Kidney epithelial cell (primary cell): ENCODE results near the gene PLD1. TPM values are rescaled to one million over a fixed set of nuclear protein-coding genes. Genes with fewer than 3 reads are reported as not detected.

Source experiments
- DNase-seq: peaks from one replicate; pipeline ENCODE4 v3.0.0-alpha.2; 2010; ENCODE audit warnings: low read depth
- H3K27me3 ChIP-seq: 2 replicates; pipeline ENCODE4 v1.6.0; 2011; ENCODE audit warnings: low read length; ENCODE audit not compliant: control insufficient read depth, insufficient read depth
- H3K36me3 ChIP-seq: 2 replicates; pipeline ENCODE4 v1.5.1; 2011; ENCODE audit warnings: low read length; ENCODE audit not compliant: control insufficient read depth, insufficient read depth
- H3K4me3 ChIP-seq: 2 replicates; pipeline ENCODE4 v1.5.1; 2011; ENCODE audit warnings: low read depth, mild to moderate bottlenecking, control low read depth, low read length
- total RNA-seq: library from RNA; depleted of rRNA; stranded (reverse); fragments of >200 nt; gene quantifications from 2 replicates; pipeline ENCODE4 v1.2.3, GENCODE V29; 2015
- TF ChIP-seq, protein P1 (sequence below): IDR thresholded peaks from 2 replicates; pipeline ENCODE4 v1.5.1; 2011; ENCODE audit warnings: mild to moderate bottlenecking, moderate library complexity, low read length, control low read depth, inconsistent platforms; ENCODE audit not compliant: insufficient read depth, poor library complexity, severe bottlenecking

Gene PLD1
- total RNA-seq, 1 donor from 2014 or later = 5.8 TPM

DNA sequence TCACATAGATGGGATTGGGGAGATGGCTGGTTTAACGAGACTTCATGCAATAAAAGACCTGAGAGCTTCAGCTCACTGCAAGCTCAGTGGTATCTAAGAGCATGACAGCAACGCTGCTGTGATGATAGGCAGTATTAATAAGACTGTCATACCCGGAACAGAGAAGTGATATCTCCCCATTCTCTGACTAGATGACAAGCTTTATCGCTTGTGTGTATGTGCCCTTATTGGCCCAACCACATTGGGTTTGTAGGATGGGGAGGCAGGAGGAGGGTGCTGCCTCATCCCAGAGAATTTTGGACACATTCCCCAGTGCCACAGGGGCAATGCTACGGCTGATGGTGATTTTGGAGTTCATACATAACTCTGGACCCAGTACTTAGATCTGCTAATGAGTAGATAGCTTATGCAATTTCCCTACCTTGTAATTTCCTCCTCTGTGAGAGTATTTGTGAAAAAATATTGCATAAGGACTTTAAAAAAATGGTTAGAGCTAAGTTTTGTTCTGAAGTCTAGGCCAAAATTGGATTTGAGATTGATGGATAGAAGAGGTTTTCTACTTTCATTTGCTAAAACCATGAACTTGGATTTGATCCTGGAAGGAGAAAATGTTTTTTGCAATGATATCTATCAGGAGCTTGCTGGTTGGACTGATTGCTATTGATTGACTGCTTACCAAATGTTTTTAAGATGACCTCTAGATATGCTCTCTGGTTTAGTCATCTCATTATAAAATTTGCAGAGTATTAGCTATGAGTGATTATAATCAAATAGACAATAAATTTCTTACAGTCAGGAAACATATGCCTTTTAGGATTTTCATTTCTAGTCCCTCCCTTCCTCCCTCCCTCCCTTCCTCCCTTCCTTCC is 18.9 kb upstream of the PLD1 start:
- TF ChIP-seq, protein P1, sequence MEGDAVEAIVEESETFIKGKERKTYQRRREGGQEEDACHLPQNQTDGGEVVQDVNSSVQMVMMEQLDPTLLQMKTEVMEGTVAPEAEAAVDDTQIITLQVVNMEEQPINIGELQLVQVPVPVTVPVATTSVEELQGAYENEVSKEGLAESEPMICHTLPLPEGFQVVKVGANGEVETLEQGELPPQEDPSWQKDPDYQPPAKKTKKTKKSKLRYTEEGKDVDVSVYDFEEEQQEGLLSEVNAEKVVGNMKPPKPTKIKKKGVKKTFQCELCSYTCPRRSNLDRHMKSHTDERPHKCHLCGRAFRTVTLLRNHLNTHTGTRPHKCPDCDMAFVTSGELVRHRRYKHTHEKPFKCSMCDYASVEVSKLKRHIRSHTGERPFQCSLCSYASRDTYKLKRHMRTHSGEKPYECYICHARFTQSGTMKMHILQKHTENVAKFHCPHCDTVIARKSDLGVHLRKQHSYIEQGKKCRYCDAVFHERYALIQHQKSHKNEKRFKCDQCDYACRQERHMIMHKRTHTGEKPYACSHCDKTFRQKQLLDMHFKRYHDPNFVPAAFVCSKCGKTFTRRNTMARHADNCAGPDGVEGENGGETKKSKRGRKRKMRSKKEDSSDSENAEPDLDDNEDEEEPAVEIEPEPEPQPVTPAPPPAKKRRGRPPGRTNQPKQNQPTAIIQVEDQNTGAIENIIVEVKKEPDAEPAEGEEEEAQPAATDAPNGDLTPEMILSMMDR = no peak
- Histone ChIP-seq H3K36me3 (no peaks in the 10 kb centered on the region), H3K27me3 (no peaks in the 10 kb centered on the region), H3K4me3 (no peak overlapping the region)
- DNase-seq = no peak

DNA sequence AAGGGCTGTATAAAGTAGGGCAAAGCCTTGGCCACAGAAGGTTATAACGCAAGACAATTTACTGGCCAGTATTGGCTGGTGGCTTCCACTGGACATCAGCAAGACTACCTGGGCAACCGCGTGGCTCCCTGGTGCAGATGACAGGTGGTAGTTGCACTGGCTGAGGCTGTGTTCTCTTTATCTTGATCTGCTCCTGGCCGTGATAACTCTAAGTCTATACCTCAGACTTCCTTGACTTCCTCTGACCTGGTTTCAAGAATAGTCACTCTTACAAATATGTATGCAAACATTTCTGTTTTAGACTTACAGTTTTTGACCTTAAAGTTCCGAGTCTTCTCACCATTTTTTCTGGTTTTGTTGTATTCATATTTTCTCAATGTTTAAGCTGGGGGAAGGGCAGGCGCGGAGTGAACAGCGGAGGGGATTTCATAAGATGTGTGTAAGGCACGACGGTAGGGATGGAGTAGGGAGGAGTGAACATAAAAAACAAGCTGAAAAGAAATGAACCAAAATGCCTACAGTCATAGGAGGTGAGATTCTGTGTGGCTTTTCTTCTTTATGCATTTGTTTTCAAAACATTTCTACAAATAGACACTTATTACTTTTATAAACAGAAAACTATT is 17.7 kb upstream of the PLD1 start:
- H3K4me3 ChIP-seq = no peak overlapping the region
- TF ChIP-seq, protein P1 = no peak
- DNase-seq = no peak
- no peaks in the 10 kb centered on the region for H3K27me3 ChIP-seq
- H3K36me3 ChIP-seq = no peaks in the 10 kb centered on the region

DNA sequence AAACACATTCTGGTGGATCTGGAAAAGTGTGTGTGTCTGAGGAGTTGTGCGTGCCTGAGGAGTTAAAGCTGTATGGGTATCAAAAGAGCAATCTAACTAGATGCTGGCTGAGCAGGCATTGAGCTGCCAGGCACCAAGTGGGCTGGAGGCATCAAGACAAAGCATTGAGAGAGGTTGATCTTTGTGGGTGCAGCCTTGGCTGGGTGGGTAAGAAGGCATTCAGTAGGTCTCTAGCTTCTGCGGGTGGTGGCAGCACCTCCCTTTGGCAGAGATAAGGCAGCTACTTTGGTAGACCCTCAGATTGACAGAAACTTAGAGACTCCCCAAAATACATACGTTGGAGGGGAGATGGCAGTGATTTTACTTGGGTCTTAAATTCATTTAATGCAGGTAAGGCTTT is 17.1 kb upstream of the PLD1 start:
- Histone ChIP-seq H3K27me3 (no peaks in the 10 kb centered on the region), H3K4me3 (no peak overlapping the region), H3K36me3 (no peaks in the 10 kb centered on the region)
- no peak for DNase-seq
- TF ChIP-seq, protein P1 = no peak

DNA sequence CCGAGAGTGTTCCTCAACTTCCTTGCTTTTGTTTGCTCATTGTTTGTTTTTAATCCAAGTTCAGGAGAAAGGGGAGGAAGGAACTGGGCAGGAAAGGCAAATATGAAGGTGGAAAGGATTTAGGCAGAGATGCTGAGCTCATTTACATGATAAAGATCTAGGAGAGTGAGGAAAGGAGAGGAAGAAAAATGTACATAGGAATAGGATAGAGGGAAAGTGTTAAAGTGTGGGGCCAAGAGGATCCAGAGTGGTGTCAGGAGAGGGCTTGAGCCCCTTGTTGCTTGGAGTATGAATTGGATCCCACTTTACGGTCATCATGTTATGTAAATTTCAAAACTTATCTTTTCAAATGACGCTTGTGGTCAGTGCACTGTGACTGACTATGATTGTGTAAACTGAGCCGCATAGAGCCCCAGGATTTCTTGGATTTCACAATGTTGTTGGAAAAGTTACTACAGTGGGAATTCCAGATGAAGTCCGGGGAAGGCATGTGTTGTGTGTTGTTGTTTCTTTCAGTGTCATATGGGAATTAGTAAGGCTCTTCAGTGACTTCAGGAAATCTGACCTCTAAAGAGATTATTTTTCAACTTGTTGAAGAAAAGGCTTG is 15.0 kb upstream of the PLD1 start:
- H3K4me3 ChIP-seq = no peak overlapping the region
- H3K27me3 ChIP-seq = no peaks in the 10 kb centered on the region
- H3K36me3 ChIP-seq = no peaks in the 10 kb centered on the region
- TF ChIP-seq, protein P1 = no peak
- DNase-seq = no peak

DNA sequence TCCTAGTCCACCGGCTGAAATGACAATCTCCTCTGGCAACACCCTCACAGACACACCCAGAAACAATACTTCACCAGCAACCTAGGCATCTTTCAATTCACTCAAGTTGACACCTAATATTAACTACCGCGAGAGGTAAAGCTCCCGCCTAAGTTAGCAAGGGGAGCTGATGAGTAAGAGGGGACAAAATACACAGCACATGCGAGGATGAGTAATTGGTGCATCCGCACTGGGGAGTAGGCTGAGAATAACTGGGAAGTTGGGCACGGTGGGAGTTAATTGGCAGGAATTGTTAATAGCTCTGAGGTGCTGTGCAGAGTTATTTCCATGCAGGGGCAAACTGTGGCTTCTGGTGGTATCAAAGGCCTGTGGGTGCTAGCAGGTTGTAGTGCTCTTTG is 14.5 kb upstream of the PLD1 start:
- no peak for DNase-seq
- Histone ChIP-seq H3K27me3 (no peaks in the 10 kb centered on the region), H3K36me3 (no peaks in the 10 kb centered on the region), H3K4me3 (no peak overlapping the region)
- TF ChIP-seq, protein P1 = no peak
